Stimulated activated CD8-positive, alpha-beta memory T cell treated with anti-CD3 and anti-CD28 coated beads, Interleukin-4, amount 100 ng/mL, for 24 hours (primary cell): ENCODE data around the gene AIP.
"Not testable (repeated sequence)": the region's sequence is repeated elsewhere in the genome, so short reads cannot be mapped to it uniquely, and the experiment has no call there.

Source experiments
- DNase-seq: peaks from one replicate; pipeline ENCODE4 v3.0.0-alpha.2; 2020; ENCODE audit warnings: low read depth

The AIP gene

DNA sequence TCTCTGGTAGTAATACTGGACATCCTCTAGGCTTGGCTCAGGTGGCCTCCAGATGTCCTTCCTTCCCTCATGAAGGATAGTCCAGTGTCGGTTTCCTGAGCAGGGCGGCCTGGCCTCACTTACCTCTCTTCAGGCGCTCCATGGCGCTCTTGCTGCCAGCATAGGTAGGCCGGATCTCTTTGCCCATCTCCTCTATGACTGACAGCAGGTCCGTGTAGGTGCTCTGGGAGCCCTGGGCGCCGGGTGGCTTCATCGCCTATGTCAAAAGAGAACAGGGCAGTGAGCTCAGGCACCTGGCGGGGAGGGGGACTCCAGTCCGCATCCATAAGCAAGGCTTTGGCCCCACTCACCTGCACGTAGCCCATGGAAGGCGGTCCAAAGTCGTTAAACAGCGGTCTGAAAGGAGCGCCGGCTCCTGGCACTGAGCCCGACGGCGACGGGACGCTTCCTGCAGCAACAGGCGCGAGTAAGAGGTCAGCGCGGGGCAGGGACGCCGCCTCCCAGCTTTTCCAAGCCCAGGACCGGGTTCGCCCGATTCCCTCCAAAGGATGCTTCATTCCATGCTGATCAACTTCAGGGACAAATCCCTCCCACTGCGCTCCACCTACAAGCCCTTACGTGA lies 24.5 kb downstream of the AIP start:
- no peak for DNase-seq

DNA sequence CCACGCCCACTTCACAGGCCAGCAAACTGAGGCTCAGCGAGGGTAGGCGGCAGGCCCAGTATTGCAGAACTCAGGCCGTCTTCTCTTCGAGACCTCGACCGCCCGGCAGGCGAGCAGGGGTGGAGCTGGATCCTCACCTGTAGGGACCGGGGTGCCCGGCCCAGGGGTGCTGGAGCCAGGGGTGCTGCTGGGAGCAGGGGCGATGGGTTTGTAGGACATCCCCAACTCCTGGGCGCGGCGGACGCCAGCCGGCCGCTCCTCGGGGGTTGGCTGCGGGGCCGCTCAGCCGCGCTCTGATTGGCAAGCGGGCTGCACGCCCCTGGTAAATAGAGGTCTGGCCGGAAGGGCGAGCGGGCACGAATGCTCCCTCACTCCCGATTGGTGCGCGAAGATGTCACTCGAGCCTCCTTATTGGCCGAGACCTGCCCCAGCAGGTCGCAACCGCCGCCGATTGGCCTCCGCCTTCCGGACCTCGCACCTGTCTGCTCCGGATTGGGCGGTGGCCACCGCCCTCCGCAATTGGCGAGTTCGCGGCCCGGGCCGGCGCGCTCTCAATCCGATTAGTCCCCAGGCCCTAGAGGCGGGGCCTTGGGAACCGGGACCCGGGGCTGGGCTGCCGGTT lies 25.1 kb downstream of the AIP start, which contains the start of gene CDK2AP2:
Gene CDK2AP2 (minus strand): TSS at position 299 of the 622 bp plus-strand sequence. CDS start 80 bp downstream, at position 219.
- DNase-seq: peak; percentile 97

DNA sequence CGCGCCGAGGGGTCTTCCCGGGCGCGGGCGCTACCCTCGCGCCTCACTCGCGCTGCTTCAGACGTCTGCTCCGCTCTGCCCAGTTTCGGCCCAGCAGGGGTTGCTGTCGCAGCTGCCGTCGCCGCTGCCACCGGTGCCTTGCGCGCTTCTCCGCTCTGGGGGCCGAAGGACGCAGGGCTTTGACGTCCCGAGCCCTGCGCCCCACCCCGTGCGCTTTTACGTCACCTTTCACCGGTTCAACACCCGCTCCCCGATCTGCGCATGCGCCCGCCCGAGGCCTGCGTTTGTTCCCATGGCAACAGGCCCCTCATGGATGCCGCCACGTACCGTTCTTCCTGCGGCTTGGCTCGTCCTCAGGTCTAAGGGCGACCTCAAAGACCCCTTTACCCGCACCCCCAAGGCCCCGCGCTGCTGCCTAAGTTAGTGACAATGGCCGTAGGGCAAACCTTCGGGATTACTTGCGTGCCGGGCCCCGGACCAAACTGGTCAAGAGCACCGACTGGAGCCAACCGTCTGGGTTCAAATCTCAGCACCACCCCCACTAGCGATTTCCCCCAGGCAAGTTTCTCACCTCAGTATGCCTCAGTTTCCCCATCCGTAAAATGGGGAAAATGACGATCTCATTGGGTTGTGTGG lies 25.8 kb downstream of the AIP start:
- peak; percentile 99 for DNase-seq

DNA sequence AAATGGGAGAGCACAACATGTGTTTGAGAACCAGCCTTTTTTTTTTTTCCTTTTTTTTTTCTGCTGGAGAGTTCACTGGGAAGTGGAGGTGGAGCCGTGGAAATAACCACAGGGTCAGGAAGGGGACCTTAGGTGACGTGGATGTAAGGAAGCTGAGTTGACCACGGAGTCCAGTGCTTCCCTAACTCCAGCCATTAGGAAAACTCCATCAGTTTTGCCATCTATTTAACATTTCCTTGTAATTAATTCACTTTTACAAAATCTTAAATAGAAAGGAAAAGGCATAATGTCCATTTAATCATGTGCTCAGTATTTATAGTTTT lies 27.2 kb downstream of the AIP start:
- DNase-seq: no peak

DNA sequence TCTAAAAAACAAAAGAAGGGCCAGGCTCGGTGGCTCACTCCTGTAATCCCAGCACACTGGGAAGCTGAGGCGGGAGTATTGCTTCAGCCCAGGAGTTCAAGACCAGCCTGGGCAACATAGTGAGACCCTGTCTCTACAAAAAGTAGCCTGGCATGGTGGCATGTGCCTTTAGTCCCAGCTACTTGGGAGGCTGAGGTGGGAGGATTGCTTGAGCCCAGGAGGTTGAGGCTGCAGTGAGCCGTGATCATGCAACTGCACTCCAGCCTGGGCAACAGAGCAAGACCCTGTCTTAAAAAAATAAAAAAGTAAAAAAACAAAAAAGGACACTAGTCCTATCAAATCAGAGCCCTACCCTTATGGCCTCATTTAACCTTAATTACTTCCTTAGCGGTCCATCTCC lies 28.7 kb downstream of the AIP start:
- DNase-seq: not testable (repeated sequence)

DNA sequence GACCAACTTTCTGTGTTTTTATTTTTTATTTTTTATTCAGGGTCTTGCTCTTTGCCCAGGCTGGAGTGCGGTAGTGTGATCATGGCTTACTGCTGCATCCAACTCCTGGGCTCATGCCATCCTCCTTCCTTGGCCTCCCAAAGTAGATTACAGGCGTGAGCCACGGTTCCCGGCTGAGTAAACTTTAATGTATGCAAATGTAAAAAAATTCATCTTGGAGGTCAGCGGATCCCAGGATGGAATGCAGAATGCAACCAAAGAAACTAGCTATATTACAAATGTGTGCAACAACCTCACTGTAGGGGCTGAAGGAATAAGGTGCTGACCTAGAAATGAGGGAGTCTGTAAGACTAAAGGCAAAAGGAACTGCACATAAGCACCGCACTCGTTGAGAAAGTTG lies 31.3 kb downstream of the AIP start:
- DNase-seq: no peak

DNA sequence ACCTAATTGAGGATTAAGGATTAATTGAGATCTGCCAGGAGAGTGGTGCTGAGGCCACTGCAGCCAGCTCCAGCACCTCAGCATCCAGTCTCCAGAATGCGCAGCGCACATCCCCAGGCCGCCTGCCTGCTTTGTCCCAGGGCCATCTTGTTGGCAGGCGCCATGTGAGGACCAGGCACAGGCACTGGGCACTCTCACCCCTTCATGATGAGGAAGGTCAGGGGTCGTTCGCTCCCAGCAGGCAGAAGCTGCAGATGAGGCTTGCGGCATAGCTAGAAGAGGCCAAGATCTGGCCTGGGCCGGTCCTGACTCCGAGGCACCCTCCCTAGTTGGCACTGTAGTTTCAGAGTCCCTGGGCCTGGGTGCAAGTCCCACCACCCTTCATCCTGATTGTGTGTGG lies 34.0 kb downstream of the AIP start:
- no peak for DNase-seq

DNA sequence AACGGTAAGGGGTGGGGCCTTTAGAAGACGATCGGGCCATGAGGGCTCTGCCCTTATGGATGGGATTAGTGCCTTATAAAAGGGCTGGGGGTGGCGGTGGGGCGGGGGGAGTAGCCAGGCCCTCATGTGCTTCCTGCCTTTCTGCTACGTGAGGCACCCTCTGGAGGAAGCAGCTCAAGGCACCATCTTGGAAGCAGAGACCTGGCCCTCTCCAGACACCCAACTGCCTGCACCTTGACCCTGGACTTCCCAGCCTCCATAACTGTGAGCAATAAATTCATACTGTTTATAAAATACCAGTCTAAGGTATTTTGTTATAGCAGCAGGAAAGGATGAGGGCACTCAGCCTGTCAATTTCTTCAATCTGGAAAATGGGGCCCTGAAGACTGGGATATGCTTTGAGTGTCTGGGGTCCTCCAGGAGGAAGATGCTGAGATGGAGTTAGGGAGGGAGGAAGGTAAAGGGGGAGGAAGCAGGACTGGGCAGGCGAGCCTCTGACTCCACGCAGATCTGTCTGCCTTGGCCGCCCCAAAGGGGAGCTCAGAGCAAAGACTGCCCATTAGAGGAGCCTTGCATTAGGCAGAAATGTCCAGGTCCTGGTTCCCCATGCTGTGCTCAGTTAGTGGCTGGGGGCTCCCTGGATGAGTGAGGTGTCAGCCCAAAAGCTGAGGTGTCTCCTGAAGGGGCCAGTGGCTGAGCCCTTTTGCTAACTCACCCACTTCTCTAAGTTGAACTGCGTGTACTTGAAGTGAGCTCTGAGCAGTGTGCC lies 35.1 kb downstream of the AIP start:
- DNase-seq: no peak

DNA sequence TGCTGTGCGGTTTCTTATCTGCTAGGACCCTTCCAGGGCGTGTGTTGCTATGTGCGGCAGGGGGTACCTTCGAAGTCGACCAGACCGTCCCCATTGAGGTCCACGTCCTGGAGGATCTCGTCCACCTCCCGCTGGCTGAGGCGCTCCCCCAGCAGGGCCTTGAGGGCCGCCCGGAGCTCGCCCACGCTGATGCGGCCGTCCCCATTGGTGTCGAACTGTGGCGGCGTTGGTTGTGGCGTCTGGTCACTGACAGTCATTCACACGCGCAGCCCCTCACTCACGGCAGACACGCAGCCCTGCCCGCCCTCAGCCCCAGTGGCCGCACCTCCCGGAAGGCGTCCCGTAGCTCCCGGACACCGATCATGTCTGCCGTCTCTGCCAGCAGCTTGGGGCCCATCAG lies 36.9 kb downstream of the AIP start:
- no peak for DNase-seq

DNA sequence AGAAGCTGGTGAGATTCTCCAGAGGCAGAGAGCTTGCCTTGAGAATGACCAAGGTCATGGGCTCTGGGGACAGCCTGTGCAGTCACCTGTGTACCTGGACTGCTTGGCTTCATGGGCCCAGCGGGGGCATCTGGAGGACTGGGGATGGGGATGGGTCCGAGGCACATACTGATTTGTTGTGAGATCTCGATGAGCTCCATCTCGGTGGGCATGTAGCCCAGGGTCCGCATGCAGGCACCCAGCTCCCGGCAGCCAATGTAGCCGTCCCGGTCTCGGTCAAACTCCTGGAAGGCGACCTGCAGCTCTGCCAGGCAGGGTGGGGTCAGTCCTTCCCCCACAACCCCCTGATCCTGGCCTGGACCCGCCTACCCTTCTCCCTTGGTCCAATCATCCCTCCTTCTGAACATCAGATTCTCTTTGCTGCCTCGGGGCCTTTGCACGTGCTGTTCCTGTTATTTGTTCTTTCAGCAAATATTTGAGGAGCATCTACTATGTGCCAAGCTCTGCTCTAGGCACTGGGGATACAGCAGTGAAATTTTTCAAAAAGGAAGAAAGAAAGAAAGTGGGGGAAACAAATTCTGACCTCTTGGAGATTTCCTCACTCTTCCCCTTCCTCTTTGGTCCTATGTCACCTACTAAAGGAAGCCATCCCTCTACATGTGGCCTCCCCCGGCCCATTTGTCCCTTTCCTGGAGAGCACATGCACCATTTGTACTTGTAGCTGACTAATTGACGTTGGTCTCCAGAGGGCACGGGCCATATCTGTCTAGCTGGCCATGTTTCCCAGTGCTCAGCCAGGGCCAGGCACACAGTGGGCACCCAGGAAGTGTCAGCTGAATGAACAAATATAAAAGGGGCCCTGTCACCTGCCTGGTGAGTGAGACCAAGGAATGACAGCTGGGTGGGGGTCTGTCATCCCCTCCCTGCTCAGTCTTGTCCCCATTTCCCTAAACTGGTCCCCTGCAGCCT lies 38.3 kb downstream of the AIP start:
- DNase-seq: no peak

DNA sequence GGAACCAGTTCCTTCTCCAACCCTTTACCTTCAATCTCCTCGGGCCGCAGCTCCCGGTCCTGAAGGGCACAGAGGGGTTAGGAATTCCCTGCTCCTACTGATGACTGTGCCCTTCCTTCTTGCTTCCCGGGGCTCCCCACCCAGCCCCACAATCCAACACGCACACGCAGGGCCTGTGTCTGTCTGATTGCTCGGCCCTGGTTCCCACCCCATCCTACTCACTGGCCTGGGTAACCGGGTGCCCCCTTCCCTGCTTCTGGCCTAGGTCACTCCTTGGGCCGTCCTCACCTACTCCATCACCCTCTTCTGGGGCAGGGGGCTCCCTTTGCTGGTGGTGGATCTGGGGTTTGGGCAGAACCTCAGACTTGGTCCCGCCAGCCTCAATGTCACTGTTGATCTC lies 39.1 kb downstream of the AIP start:
- no peak for DNase-seq

DNA sequence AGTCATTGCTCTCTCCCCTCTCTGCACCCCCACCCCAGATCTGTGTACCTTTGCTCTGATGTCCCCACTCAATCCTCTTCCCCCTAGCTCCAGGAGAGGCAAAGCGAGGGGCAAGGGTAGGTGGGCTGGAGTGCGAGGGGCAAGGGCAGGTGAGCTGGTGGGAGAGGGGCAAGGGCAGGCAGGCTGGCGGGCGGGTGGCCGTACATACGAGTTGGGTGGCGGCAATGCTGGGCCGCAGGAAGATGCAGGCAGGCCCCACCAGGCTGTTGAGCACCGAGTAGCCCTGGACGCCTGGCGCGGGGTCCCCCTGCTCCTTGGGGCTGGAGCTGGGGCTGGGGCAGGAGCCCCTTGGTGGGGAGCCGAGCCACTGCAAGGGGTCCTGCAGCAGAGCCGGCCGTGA lies 39.5 kb downstream of the AIP start:
- no peak for DNase-seq

DNA sequence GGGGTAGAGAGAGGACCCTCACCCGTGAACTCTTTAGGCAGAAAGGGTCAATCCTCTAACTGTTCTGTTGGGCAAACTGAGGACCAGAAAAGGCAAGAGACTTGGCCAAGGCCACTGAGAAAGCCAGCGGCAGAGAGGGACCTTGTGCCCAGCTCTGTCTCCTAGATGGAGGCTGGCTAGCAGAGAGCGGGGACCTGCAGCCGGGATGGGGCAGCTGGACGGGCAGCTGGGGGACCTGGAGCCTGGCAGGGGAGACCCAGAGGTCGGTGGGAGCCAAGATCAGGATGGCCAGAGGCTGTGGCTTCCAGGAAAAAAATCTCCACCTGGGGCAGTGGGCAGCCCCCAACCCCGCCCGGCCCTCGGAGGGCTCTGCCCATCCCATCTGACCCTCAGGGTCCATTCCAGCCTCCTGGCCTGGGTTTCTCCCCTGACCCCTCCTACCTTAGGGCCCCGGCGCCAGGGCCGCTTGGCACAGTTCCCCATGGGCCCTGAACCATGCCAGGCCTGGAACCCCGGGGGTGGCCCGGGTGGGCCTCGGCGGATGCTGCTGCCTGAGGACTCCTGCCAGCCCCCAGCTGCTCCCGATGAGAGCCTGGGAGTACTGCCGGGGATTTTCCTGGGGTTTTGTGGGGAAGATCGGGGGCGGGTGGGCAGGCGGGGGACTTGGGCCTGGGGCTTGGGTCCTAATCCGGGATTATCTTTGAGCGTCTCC lies 40.2 kb downstream of the AIP start, which contains the start of gene CABP2:
Gene CABP2 (minus strand): TSS at position 603 of the 712 bp plus-strand sequence. CDS start 120 bp downstream, at position 483.
- DNase-seq: no peak

DNA sequence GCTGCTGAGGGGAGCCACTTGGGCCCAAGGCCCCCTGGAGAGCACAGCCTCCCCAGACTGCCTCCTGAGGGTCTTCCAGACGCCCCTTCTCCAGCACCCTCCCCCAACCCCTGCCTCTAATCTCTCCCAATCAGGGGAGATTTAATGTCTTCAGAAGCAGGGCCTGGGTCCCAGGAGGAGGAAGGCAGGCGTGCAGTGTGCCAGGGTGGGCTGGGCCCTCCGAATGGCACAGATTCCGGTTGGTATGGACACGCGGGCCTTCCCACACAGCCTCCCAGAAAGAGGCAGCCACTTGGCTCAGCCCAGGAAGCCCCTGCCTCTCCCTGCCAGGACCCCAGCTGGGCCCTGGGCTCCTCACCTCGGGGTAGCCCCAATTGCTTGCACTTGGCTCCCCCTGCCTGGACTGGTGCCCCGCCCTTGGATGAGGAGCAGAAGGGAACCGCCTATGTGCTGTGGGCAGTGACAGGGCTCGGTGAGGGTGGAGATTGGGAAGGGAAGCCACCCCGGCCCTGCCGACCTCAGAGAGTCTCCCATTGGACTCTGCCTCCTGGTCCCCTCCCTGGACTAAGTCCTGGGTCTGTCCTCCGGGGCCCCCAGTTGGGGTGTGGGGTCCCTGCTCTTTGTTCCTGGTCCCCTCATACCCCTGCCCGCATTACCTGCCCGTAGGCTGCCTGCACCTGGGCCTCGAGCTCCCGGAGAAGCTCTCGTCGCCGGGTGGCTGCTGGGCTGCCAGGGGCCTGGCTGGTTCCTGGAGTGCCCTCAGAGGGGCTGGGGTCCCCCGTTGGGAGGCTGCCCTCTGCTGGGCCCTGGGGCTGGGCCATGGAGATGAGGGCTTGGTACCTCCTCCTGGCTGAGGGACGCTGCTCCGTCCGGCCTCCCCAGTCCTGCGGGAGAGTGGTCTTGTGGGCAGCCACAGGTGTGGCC lies 41.0 kb downstream of the AIP start:
- DNase-seq: no peak

DNA sequence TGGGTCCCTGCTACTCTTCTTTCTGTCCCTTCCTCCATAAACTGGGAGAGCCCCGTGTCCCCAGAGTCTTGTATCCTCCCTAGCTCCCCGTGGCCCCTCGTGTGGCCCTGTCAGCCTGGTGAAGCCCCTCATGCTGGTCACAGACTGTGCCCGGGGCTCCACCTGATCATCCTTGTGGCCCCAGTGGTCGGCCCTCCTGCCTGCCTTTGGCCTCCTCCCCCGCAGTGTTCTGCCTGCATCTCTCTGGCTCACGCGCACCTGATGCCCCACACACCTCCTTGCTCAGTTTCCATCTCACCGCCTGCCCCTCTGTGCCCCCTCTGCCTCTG lies 41.6 kb downstream of the AIP start:
- DNase-seq: no peak

DNA sequence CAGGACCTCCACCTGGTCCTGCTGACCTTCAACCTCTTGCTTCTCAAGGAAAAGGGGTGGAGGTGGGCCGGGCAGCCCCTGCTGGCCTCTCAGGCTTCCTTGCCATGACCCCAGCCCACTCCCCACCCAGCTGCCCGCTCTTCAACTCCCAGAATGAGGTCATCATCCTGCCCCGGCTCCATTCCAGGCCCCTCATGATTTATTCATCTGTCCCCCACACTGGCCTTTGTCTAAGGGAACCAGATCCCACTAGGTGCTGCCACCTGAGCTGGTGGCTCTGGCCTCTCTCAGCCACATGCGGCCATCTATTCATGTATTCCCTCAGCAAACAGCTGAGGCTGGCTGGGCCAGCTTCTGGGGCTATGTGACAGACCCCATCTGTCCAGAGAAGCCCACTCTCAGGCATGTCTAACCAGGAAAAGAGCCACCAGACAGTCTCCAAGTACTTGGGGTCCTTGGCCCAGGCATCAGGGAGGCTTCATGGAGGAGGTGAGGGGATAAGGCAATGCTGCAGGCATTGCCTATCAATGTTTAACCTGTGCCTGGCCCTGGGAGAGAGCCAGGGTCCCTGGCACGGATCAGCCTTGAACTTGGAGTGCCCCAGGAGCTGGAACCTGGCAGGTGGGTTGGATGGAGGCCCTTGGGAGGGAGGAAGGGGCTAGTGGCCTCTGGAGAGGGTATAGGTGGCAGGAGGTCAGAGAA lies 42.6 kb downstream of the AIP start:
- DNase-seq: no peak

DNA sequence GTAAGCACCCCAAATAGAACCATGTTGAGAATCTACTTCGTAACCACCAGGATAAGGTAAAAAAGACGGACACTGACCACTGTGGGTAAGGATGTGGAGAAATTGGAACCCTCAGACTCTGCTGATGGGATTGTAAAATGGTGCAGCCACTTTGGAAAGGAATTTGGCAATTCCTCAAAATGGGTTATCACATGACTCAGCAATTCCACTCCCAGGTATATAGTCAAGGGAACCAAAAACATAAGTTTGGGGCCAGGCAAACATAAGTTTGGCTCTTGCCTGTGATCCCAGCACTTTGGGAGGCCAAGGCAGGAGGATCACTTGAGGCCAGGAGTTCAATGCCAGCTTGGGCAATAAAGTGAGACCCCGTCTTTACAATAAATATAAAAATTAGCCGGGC lies 45.5 kb downstream of the AIP start:
- DNase-seq: no peak

DNA sequence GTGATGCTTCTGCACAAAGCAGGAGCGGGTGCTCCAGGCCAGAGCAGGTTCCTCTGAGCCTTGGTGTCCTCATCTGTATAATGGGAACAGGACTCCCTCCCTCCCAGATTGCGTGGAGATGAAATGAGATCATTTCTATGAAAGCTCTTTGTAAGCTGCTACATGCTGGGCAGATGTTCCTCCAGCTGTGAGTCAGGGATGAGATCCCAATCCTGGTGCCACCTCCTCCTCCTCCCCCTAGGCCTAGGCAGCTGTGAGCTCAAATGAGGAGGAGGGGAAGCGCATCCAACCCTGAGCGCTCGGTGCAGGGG lies 47.4 kb downstream of the AIP start:
- no peak for DNase-seq

DNA sequence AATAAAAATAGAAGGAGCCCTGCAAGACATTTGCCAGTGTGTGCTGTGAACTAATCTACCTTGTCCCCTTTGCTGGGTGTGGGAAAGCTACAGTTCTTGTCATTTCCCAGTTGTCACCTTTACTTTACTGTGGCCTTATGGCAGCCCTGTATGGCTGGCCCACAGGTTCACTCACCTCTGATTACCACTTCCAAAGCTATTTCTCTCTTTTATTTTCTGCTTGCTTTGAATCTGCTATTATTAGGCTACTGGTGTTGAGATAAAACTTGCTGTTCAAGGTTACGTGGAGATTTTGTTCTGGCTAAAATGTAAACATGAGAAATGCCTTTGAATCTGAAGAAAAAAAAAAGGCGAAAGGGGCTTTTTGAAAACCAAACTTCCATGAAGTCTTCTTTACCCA lies 50.1 kb downstream of the AIP start:
- DNase-seq: no peak
